HG02970 (cell line): Measurements from ENCODE around the gene MOBP.

Source experiments
- ATAC-seq: cut with Tn5 transposase; IDR thresholded peaks from one replicate; pipeline ENCODE4 v1.9.1; 2021; ENCODE audit warnings: mild to moderate bottlenecking, moderate library complexity, moderate number of reproducible peaks; ENCODE audit not compliant: unreplicated experiment, low FRiP score

The MOBP gene

DNA sequence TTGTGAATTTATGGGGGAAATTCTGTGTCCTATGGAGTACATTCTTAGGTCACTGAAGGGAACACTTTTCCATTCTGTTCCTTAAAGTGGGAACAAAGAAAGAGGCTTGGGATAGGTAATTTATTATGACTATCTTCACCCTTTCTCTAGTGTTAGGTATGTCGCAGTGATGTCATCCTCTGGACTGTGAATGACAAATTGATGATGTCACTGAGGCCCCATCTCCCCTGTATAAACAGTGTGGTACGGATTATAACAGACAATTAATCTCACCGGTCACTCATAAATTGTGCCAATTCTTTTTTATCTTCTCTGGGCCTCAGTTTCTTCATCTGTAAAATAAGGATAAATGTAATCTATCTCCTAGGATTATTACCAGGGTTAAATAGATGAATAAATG lies 23.5 kb downstream of the MOBP start:
- no peak for ATAC-seq

DNA sequence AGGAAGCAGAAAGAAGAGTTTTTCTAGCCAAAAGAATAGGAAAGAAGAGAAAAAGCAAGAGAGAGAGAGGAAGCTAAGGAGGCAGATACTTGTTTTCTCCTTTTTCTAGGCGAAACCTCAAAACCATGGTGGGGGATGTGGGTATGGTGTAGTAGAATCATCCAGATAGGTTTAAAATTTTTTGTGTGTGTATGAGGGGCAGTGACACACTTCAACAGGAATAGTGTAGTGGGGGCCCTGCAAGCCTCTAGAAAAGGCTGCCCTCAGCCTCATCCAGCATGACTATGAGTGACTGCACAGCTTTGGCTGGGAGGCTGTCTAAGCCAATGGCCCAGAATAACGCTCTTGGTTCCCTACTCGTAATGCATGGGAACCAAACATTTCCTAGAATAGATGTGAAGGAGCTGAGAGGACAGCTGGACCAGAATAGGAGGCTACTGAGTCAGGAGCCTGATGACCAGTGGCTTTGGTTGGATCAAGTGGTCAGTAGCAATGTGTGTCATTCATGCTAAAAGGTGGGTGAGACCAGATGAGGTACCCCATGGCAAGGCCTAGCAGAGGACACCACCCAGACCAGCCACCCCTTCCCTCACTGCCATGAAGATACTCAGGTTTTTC lies 24.4 kb downstream of the MOBP start:
- ATAC-seq = no peak

DNA sequence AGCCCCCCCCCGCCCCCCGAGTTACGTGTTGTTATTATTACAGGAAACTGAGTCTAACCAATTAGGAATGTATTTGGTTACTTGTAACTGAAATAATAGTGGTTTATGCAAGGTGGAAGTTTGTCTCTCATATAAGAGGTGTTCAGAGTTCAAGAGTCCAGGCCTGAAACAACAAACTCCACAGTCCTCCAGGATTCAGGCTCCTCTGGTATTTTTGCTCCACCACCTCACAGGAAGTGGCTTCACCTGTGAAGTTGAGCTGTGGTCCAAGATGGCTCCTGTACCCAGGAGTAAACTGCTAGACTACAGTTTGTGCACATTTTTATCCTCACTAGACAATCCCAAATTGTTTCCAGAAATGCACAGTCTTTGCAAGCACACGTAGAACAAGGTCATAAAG lies 27.3 kb downstream of the MOBP start:
- no peak for ATAC-seq

DNA sequence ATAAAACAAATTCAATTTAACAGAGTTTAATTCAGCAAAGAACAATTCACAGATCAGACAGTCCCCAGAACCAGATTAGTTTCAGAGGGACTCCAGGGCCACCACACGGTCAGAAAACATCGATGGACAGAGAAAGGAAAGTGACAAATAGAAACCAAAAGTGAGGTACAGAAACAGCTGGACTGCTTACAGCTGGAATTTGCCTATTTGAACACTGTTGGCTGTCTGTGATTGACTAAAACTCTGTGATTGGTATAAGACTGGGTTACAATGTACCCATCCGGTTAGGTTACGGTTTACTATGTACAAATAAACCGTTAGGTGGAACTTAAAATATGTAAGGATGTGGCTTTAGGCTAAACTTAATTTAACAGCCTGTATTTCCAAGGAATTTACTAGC lies 30.3 kb downstream of the MOBP start:
- ATAC-seq = no peak

DNA sequence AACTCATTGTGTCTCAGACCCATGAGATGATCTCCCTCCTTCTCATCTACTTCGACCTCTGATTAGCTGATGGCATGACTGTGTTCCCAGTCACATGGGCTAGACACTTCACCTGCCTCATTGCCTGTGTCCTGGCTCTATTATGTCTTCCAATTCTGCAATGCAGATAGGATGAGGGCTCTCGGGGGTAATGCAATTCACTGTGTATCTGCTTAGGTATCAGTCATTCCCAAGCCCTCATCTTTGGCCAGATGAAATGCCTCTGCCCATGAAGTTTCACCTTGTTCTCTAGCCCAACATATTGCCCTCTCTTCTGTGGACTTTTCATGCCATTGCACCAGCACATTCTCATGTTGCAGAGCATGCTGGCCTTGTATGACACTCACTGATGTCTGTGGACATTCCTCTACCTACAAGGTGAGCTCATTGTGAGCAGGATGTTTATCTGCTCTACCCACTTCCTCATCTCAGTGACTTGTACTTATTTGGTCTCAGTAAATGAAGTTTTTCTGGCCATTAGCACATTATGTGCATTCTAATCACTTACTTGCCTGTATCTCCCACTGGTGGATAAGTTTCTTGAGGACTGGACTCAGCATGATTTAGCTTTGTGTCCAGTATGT lies 32.3 kb downstream of the MOBP start:
- no peak for ATAC-seq

DNA sequence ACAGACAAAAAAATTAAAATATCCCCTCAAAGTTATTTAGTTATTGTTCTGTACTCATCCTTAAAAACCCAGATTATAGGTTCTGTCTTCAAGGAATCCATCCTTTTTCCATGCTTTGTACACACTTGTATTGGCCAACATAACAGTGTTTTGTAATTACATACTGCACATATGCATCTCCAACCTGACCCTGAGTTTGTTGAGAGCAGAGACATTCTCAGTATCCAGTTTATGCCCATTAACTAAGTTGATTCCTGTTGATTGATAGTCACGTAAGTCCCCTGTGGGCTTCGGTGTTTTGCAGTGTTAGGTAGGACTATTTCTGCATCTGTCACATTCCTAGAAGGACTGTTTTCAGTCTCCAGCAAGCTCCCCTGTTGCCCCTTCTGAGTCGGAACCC lies 33.6 kb downstream of the MOBP start:
- ATAC-seq = no peak

DNA sequence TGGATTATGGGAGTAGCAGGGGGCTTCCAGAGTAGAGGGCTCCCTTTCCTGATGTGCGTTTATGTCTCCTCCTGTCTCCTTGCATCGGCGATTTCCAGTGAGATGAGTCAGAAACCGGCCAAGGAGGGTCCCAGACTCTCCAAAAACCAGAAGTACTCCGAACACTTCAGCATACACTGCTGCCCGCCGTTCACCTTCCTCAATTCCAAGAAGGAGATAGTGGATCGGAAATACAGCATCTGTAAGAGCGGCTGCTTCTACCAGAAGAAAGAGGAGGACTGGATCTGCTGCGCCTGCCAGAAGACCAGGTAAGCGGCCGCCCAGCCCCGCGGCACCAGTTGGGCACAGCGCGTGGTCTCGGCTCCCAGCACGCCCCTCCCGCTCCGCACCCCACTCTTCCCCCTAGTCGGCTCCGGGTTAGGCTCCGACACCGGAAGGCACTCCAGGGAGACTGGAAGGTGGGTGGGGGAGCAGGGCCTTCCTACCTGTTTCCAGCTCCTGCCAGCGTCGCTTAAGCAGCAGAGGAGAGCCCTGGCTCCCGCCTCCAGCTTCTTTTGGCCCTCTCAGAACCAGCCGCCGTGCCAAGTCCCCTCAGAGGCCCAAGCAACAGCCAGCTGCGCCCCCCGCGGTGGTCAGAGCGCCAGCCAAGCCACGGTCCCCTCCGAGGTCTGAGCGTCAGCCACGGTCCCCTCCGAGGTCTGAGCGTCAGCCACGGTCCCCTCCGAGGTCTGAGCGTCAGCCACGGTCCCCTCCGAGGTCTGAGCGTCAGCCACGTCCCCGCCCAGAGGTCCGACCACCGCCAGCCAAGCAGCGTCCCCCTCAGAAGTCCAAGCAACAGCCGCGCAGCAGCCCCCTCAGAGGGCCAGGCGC lies 34.7 kb downstream of the MOBP start:
- no peak for ATAC-seq

DNA sequence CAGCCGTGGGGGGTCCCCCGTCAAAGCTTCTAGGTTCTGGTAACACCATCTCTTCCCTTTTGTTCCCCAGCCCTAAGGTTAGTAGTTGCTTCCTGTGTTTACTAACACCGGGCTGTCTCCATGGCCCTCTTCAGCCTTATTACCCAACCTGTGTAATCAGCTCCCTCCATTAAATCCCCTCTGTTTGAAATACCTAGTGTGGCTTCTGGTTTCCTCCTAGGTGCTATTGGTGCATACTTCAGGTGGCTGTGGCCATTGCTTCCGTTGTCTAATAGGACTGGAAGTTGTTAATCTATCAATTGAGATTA lies 35.3 kb downstream of the MOBP start:
- no peak for ATAC-seq

DNA sequence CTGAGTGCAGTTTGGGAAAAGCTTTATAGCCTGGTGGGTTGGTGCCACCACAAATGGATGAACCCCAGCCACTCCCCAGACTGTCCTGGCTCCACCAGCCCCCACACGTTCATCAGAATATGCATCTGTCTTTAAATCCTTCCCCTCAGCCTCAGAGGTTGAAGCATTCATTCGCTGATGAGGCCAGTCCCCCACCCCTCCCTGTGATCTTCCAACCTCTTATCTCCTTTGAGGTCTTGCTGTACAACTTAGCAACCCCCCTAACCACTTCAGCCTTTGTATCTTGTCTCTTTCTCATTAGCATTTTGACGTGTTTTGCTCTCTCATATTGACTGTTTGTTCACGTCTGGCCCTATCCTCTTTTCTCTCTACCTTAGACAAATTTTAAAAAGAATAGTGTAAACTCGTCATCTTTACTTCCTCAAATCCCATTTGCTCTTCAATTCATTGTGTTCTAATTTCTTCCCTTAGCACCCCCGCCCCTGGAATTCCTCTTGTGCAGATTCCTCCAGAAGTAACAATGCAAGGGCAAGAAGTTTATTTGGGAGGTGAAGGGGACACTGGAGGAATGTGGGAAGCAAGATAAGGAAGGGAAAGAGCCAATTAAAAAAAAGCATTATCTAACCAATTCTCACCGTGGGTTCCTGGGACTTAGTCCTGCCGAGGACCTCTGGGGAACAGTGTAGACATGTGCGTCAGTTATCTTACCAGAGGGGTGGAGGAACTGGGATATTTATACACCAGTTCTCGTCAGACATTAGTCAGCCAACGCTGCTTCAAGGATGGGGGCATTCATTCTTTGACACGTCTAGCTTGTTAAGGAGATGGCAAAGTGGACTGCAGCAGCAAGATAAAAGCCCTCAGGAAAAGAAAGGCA lies 38.6 kb downstream of the MOBP start:
- no peak for ATAC-seq

DNA sequence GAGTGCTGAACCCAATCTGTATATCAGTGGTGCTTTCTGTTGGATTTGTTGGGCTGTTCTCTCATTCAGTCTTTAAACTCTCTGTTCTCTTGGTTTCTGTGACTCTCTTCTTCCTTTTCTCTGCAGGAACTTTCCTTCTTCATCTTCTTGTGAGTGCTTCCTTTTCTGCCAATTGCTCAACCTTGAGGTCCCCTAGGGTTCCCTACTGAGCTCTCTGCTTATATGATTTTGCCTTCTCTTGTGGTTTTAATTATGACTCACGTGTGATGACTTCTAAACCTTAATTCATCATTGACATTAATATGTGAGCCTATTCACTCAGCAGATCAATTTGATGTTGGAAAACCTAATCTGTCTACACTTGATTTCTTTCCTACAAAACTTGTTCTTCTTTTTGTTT lies 39.4 kb downstream of the MOBP start:
- ATAC-seq = no peak

DNA sequence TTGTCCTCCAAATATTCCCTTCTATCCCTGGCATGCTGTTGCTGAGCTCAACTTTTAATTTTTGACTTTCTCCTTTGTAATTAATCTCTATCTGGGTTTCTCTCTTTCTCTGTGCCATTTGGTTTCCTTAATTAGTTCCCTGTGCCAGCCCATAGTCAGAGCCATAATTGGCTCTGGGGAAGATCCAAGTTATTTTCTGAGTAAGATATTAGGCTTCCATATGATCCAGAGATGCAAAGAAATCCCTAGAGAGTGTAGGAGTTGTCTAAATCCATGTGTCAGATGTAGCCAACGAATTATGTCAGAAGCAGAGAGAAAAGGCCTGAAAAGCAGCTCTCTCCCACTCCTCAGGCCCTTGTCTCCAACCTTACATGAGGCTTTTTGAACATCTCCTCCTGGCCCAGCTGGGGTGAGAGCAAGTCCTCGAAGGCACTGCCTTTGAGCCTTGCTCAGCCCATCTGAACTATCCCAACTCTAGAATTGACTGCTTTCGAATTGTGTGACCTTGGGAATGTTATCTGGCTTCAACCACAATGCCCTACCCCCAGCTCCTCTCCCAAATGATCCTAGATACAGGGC lies 46.4 kb downstream of the MOBP start:
- ATAC-seq = no peak

DNA sequence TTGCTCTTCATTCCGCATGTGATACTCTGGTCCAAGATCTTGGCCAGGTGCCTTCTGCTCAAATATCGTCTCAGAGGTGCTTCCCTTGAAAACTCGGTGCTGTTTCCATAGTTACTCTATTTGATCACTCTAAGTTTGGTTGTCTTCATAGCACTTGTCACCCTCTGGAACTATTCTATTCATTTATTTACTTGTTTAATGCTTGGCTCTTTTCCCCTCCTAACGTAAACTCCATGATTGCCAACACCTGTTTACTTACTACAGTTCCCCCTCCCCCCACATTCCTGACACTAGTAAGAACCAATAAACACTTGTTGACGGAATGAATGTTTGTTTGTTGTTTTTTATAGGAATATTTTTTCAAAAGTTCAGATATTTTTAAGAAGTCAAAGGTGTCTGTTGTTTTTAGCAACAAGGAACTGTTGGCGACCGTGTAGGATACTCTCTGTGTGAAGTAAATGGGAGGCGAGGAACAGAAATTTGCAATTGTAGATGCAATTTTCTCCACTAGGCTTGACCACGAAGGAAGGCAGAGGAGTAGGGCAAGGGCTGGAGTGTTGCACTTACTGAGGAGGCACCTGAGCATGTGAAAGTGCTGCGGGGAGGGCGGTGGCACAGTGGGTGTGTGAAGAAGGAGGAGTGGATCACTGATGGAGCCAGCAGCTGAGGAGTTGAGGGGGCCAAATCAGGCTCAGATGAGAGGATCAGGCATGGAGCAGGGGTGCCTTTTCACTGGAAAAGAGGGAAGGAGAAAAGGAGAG lies 48.4 kb downstream of the MOBP start:
- no peak for ATAC-seq

DNA sequence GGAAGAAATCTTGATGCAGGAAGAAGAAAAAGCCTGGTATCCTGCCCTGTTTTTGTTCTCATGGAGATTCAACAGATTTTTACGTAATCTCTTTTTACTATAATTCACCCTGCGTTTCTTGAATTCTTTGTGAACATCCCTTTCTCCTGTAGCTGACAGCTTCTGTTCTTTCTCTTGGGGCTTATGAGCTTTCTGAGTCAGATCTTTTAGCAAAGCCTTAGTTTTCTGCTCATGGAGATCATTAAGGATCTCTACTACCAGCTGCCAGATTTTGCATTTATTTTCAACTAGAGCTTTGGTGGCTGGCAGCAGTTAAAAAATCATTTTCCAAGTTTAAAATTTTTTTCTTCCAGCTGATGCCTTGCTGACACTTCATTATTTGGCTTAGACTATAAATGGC lies 51.6 kb downstream of the MOBP start:
- ATAC-seq = no peak

DNA sequence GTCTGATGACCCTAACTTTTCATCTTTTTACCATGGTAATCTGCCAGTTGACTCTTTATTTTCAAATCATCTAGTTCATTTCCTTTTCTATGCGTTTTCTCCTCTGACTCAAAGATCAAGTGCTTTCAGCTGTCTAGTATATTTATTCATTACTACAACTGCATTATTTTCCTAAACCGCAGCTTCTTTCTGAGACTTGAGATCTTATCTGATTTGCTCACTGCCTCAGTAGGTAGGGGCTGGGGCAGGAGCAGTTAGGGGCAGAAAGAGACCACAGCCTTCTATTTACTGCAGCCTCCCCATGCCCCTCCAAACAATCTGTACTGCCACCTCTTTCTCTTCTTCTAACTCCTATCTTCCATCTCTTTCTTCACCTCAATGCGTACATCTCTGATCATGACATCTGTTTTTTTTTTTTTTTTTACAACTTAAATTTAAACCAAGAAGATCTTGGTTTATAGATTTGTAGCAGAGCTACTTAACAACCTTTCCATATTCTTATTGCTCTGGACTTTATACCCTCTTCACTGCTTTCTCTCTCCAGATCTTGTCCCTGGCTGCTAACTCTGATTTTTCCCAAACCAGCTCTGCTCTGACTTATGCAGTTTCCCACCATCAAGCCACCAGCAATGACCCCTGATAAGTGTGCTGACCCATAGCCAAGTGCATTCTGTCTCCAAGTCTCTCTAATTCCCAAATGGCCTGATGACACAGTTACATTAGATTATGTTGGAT lies 52.2 kb downstream of the MOBP start:
- no peak for ATAC-seq

DNA sequence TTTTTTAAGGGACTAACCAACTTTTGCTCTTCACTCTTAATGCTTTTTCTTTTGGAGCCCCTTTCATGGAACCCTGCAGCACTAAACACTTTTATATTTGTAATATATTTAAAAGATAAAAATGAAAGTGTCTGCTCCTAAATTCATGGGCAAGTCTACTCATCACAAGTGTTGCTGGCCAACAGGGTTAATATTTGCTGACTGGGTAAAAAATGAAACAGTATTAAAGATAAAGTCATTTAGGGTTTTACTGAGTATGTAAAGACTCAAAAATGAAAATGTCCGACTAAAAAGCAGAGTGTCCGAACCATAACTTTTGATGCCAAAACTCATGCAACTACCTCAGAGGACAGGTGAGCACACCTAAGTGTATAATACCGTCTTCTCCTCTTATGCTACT lies 54.0 kb downstream of the MOBP start:
- ATAC-seq = no peak

DNA sequence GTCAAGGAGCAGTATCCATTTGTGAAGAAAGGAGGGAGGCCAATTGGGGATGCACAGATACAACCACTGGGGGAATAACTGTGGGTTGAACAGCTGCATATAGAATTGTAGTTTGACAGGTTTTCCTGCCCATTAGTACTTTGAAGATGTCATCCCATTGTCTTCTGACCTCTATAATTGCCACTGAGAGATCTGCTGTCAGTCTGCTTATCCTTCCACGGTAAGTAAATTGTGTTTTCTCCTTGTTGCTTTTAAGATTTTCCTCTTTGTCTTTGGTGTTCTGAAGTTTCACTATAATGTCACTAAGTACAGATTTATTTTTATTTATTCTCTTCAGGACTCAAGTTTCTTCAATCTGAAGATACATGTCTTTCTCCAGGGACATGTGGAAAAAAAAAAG lies 56.6 kb downstream of the MOBP start:
- ATAC-seq = no peak

DNA sequence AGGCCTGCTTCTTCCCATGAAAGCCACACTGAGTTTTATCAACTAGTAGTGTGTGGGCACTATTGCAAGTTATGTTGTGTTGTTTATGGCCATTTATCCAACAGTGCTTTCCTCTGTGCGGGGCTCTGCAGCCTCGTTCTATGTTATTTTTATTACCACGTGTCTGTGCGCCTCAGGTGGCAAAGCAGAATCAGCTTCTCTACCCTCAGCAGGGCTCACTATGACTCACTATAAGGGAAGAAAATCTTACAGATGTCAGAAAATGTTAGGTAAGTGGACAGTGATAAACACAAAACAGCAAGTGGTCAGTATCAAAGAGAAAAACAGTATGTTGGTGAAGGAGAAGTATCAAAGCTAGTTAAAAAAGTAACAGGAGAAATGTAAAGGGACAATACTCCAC lies 61.4 kb downstream of the MOBP start:
- no peak for ATAC-seq

DNA sequence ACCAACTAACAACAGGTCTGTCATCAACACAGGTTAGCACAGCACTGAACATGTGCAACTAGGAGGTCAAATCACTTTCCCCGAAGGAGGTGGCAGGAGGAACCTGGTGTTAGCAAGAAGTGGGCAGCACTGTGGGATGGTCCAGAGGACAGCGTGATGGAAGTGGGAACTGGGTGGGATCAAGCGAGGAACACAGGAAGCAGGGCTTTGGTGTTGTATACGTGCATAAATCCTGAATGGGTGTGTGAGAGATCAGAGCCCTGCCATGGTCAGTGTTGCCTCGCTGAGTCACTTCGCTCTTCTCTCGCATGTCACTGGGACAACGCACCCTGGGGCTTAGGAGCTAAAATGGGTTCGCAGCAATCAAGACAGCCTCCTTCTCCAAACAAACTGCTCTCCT lies 62.1 kb downstream of the MOBP start:
- ATAC-seq = no peak

DNA sequence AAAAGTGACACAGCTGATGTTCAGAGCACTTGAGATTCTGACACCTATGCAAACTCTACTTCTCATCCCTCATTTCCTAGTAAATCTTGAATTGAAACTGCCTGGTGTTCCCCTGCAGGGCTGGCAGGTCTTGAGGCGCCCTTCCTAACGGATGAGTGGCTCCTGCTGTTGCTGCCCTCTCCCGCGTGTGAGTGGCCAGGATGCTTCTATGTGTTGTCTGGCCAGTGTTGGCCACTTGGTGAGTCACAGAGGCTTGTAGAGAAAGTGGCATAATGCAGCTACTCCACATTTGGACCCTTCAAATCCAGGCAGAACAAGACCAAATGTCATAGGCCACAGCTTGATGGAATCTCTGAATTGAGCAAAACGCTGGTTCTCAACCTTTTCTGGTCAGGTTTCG lies 63.6 kb downstream of the MOBP start:
- no peak for ATAC-seq
